HCEC 1CT (cell line): ENCODE data around the gene BIN2.

ENCODE experiments used
- DNase-seq: peaks from one replicate; pipeline ENCODE4 v3.0.0-alpha.2; 2017

BIN2 gene

DNA sequence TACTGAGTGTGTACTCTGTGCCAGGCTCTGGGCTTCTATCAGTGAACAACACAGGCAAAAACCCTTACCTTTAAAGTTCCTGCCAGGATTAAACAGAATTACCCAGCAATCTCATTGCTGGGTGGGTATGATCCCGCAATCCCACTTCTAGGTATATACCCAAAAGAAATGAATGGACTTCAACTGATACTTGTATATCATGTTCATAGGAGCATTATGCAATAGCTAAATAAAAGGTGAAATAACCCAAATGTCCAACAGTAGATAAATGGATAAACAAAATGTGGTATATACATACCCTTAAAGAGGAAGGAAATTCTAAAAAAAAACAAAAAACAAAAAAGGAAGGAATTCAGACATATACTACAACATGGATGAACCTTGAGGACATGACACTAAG, 70.7 kb downstream of the BIN2 start:
- DNase-seq = no peak

DNA sequence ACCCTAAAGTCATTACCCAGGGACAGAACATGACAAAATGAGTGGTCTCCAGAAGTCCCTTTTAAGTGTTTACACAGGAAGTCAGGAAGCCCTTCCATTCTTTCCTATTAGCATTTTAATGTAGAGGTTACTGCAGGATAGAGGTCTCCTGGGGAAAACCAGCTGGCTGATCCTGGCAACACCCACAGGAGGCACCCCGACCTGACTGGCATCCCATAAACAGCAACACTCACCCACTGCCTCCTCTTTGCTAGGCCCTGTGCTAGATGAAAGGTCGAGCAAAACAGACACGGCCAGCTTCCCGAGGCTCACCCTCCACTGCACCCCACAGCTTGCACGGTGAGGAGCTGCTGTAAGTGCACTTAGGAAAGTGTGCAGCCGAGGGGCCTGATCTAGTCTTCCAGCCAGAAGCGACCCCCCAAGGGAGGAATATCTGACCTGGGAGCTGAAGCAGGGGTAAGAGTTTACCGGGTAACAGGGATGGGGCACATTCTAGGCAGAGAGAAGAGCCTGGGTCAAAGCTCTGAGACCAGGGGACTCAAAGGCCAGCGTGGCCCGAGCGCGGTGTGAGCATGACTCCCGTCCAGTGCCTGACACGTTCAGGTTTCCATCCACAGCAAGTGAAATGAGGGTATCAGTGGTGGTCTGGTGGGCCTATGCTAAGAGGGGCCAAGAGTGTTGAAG, 76.3 kb downstream of the BIN2 start:
- no peak for DNase-seq

DNA sequence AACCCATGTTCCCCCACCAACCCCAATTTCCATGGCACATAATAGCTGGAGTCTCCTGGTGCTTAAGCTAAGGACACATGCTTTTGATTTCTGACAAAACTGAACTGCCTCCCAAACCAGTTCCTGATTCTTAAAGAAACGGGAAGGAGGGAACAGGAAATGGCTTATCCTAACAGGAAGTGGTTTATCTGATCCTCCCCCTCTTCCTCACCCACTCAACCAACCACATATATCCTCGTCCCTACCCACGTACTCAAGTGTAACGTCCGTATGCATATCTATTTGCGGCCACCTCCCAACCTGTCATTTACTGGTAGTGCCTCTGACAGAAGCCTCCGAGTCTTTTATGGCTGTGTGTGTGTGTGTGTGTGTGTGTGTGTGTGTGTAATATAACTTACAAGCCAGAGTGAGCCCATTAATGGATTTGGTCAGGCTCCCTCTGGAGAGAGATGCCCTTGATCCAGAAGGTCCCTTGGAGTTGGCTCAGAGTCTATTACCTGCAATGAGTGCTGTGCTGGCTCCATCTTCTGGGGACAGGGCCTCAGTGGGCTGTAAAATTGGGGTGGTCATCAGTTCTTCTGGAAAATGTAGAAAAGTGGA, 77.6 kb downstream of the BIN2 start:
- peak; percentile 16 for DNase-seq

DNA sequence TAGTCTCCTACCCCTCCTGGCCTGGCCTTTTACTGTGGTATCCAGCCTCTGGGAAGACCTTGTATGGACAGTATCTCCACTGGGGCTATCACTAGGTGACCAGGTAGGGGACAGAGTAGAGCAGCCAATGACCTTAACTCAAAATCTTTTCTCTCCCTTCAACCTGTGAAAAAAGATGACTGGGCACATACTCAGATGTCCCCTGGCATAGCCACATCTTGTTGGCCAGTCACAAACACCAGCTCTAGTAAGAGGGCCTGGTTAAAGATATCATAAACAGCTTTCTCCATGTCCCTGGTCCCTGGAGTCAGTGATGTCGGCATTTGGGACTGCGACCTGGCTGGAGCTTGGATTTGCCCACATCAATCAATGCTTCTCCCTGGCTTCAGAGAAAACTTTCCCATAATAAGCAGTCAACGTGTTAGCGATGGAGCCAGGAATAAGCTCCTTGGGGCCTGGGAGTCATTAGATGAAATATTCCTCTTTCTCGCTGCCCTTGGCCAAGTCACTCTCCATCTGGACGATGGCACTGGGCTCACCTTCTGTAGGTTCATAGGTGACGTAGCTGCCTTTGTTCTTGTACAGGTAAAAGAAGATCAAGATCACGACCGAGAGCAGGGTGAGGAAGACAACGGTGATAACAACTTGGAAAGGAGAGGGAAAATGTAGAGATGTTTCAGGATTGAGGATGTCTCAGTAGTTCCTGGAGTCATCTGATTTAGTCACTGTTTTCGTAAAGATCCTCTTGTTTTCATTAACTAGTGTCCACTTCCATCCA, 78.3 kb downstream of the BIN2 start:
- DNase-seq = no peak

DNA sequence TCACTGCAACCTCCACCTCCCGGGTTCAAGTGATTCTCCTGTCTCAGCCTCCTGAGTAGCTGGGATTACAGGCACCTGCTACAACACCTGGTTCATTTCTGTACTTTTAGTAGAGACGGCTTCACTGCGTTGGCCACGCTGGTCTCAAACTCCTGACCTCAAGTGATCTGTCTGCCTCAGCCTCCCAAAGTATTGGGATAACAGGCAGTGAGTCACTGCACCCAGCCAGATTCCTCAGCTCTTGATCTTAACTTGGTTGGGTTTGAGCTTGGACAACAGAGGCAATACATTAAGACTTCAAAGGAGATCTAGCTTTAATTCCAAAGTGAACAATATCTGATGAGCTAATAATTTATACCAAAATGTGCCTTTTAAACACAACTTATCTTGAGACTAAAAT, 79.7 kb downstream of the BIN2 start:
- peak; percentile 18 for DNase-seq

DNA sequence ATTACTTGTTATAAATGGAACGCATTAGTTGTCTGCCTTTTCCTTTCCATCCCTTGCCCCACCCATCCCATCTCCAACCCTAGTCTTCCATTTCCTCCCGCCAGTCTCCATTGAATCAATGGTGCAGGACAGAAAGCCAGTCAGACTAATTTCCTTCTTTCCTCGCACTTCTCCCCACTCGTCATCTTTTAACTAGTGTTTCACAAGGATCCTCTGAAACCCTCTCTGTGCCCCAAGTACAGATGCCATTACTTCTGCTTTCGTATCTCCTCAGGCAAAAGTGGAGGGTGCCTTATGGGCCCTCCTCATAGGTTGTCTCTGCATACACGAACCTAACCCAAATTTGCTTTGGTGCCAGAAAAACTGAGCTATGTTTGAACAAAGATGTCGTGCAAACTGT, 81.1 kb downstream of the BIN2 start:
- no peak for DNase-seq

DNA sequence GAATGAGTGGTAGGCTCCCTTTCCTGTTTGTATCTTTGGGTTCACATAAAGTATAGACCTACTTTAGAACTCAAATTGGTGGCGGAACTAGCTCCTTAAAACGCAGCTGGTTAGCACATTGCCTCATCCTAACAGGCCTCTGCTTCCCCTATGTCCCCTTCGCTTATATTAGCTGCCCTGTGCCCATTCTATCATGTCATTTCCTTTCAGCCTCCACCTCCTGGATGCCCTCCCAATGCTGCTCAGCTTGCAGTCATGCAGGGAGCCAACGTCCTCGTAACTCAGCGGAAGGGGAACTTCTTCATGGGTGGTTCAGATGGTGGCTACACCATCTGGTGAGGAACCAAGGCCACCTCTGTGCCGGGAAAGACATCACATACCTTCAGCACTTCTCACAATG, 81.9 kb downstream of the BIN2 start:
- no peak for DNase-seq

DNA sequence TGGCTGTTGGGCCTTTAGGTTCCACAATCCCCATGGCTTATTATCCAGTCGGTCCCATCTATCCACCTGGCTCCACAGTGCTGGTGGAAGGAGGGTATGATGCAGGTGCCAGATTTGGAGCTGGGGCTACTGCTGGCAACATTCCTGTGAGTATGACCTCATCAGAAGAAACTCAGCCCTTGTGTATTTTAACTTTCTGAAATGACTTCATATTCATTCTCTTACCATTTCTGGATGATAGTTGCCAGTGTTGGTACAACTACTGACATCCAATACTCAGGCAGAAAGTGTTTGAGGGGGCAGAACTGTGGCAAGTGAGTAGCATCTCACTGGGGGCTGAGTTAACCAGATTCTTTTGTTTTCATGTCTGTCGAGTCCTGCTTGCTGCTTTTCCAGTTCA, 83.0 kb downstream of the BIN2 start:
- DNase-seq = peak; percentile 43

DNA sequence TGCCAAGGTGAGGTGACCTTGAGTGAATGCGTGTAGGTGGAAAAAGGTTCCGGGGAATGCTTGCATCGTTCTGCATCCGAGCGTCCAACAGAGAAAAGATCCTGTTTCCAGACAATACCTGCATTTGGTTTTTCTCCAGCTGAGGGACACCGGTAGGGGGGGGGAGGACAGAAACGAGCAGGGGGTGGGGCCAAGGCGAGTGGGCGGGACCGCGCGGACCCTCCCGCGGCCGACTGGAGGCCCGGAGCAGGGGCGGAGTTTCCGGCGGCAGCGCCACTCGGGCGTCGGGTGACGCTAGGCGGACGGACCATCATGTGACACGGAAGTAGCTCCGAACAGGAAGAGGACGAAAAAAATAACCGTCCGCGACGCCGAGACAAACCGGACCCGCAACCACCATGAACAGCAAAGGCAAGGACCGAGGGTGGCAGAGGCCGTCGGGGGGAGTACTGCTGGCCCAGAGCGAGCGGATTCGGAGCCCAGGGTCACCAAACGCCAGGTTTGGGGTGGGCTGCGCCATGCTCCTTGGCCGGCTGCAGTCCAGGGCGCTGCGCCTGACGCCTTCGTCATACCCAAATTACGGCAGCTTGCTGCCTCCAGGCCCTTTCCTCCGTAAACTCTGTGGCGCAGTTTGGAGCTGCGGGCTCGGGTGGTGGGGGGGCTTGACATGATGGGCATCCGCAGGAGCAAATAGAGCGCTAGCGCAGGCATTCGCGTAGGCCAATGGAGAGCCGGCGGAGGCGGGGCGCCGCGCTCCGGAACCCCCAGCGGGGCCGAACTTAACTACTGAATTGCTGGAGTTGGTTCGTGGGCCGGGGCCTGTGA, 85.3 kb downstream of the BIN2 start, which contains the start of gene DAZAP2:
DAZAP2 (plus strand) TSS at position 317 of the 825 bp plus-strand sequence; CDS start at position 399, 82 bp downstream.
- DNase-seq = peak; percentile 93

DNA sequence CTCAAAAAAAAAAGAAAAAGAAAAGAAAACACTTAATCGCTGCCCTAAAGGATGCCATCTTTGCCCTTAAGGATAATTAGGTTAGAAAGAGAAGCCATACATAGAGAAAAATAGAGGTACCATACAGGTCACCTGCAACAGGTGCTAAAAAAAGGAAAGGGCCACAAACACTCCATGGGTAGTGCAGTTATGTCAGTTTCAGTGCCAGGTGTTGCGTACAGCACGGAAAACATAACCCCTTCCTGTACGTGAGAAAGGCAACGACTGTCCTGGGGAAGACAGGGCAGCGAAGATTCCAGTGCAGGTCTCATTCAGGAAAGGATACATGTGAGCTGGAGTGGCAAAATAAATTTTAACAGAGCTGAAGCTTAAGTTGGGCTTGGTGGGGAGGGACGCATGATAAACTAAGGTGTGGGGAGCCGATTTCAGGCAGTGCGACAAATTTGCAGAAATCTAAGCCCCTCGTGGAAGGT, 85.9 kb downstream of the BIN2 start:
- DNase-seq = no peak

DNA sequence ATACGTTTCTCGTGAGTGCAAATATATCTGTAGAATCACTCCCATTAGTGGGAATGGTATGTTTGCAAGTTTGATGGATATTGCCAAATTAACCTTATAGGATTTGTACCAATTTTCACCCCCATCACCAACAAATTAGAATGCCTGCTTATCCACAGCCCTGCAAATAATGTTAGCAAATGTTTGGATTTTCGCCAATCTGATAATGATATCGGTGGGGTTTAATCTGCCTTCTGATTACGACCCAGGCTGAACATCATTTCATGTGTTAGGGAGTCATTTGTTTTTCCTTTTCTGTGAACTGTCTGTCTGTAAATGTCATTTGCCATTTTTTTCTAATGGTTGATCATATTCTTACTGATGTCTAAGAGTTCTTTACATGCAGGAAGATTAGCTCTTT, 89.4 kb downstream of the BIN2 start:
- no peak for DNase-seq

DNA sequence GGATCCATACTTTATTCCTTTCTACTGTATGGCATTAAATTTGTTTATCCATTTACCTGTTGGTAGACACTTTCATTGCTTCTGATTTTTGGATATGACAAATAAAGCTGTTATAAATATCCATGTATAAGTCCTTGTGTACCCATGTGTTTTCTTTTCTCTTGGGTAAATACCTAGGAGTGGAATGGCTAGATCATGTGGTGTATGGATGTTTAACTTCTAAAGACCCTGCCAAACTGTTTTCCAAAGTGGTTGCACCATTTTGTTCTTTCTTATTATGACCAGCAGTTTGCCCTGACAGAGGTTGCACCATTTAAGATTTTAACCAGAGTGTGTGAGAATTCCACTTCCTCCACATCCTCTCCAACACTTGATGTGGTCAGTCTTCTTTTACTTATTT, 91.3 kb downstream of the BIN2 start:
- DNase-seq = no peak
